ENCODE measurements around the gene HLA-DQB2. TPM values are rescaled to one million over a fixed set of nuclear protein-coding genes. Genes with fewer than 3 reads are reported as not detected.
"Not testable (repeated sequence)": the region's sequence is repeated elsewhere in the genome, so short reads cannot be mapped to it uniquely, and the experiment has no call there.

The HLA-DQB2 gene
- total and polyA plus RNA-seq, 2 of the 4 experiments (the other 2 are of a cell fraction), result not detected

DNA sequence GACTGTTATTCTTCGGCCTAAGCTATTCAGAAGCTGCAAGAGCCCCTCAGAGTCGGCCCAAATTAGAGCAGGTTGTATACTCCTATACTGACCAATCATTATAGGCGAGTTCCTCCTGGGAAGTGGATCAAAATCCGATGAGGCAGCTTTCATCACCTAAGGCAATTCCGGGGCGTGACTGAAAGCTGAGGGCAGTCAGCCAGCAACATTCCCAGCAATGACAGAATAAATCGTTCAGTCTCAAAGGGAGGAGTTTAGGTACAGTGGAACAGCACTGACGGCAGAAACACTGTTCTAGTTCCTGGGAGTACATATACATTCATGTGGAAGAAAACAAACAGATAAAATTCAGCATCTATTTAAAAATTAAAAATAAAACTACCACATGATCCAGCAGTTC lies 10.8 kb downstream of the HLA-DQB2 start:
- H4K5ac ChIP-seq (ENCODE audit: low read depth, low read length), result no peak overlapping the region
- no peaks in the 10 kb centered on the region for H4K20me1 ChIP-seq (ENCODE audit: insufficient read depth, low read length)
- in situ Hi-C loops (cut with MboI; ENCODE audit: low sequenced_read_pairs) (no loop called here), dilution Hi-C loops (cut with HindIII; ENCODE audit: low sequenced_read_pairs, unreplicated experiment) (no loop called here), intact Hi-C loops (cut with micrococcal nuclease) (loop anchor here (5.0 kb wide), 1 partner anchor 100 kb away; no protein-coding TSS in a partner anchor)
- no peak overlapping the region for H4K8ac ChIP-seq (ENCODE audit: low read depth in 2 of 2, low read length in 2 of 2)
- no peak overlapping the region for H2BK20ac ChIP-seq (ENCODE audit: low read depth, low read length)
- CTCF ChIA-PET, result no interaction called here
- no peak overlapping the region for H4K91ac ChIP-seq (ENCODE audit: insufficient read depth, low read depth, low read length)
- no peaks in the 10 kb centered on the region for H3K4me1 ChIP-seq (ENCODE audit: control insufficient read depth, insufficient read depth, low read length)
- no peak overlapping the region for H3K18ac ChIP-seq (ENCODE audit: low read depth, low read length)
- no peak overlapping the region for H2BK15ac ChIP-seq (ENCODE audit: low read depth, low read length)
- no peaks in the 10 kb centered on the region for H3K9me3 ChIP-seq (ENCODE audit: control insufficient read depth, insufficient read depth, low read length)
- no peak overlapping the region for H3K14ac ChIP-seq (replicated peaks; ENCODE audit: low read depth, low read length)
- H2AK9ac ChIP-seq (replicated peaks; ENCODE audit: low read depth, low read length, poor library complexity), result no peak overlapping the region
- H3K9ac ChIP-seq (ENCODE audit: low read depth, low read length), result no peak overlapping the region
- no peak overlapping the region for H2BK5ac ChIP-seq (ENCODE audit: low read depth, low read length, poor library complexity, severe bottlenecking)
- no peak overlapping the region for H3K56ac ChIP-seq (ENCODE audit: extremely low read depth, insufficient read depth, low read length)
- peaks cover 1% of the 10 kb centered on the region for H3K27me3 ChIP-seq (ENCODE audit: control insufficient read depth, insufficient read depth, low read length)
- H3K27ac ChIP-seq (ENCODE audit: insufficient read depth, low read length), result no peak overlapping the region
- TF ChIP-seq ELK1 (IDR thresholded peaks at IDR 0.05; ENCODE audit: borderline replicate concordance, low read depth, low read length) (no peak), CTCF (conservative IDR thresholded peaks at IDR 0.05; ENCODE audit: low read depth, low read length) (no peak)
- ATAC-seq (ENCODE audit: low read depth), result no peak
- H3K4me2 ChIP-seq (ENCODE audit: low read depth, low read length), result no peak overlapping the region
- H3K4me3 ChIP-seq (ENCODE audit: insufficient read depth, low read depth, low read length), result no peak overlapping the region
- no peak overlapping the region for H3K23ac ChIP-seq (ENCODE audit: low read depth, low read length)
- POLR2A ChIA-PET (ENCODE audit: unreplicated experiment), result no interaction called here
- no peaks in the 10 kb centered on the region for H3K9me1 ChIP-seq (ENCODE audit: insufficient read depth, low read length)
- DNase-seq, result no peak
- no TSS peak for BruUV-seq (replicated peaks)
- no CpG with 5 or more reads among the region's 8 CpGs for WGBS, 2 experiments (ENCODE audit: extremely low coverage in 2 of 2, insufficient read length in 1 of 2)
- no peak overlapping the region for H2BK120ac ChIP-seq (ENCODE audit: low read depth, low read length)
- H2AK5ac ChIP-seq (ENCODE audit: low read depth, low read length), result no peak overlapping the region
- H3K4ac ChIP-seq (ENCODE audit: low read depth, low read length), result no peak overlapping the region
- H2AFZ ChIP-seq (replicated peaks; ENCODE audit: low read length, poor library complexity), result no peak overlapping the region
- no peaks in the 10 kb centered on the region for H3K36me3 ChIP-seq (ENCODE audit: control insufficient read depth, insufficient read depth, low read length)
- no peaks in the 10 kb centered on the region for H3K79me1 ChIP-seq (ENCODE audit: low read depth in 1 of 2, low read length in 2 of 2)

DNA sequence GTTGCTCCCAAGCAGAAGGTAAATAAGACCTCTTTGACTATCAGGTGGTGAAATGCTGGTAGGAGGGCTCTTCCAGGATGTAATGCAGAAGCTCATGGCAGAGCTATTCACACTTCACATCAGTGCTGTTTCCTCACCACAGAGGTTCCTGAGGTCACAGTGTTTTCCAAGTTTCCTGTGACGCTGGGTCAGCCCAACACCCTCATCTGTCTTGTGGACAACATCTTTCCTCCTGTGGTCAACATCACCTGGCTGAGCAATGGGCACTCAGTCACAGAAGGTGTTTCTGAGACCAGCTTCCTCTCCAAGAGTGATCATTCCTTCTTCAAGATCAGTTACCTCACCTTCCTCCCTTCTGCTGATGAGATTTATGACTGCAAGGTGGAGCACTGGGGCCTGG lies 17.7 kb downstream of the HLA-DQB2 start:
- WGBS, 2 experiments (ENCODE audit: extremely low coverage in 2 of 2, insufficient read length in 1 of 2), result 29% methylated on average over 1 of the region's 1 CpG; no CpG with 5 or more reads in 1 of the 2 experiments
- H3K56ac ChIP-seq (ENCODE audit: extremely low read depth, insufficient read depth, low read length); H4K8ac ChIP-seq (ENCODE audit: low read depth in 2 of 2, low read length in 2 of 2); dilution Hi-C loops (cut with HindIII; ENCODE audit: low sequenced_read_pairs, unreplicated experiment); POLR2A ChIA-PET (ENCODE audit: unreplicated experiment); H2BK120ac ChIP-seq (ENCODE audit: low read depth, low read length); H2AK9ac ChIP-seq (replicated peaks; ENCODE audit: low read depth, low read length, poor library complexity); H3K4me1 ChIP-seq (ENCODE audit: control insufficient read depth, insufficient read depth, low read length); H3K36me3 ChIP-seq (ENCODE audit: control insufficient read depth, insufficient read depth, low read length); in situ Hi-C loops (cut with MboI; ENCODE audit: low sequenced_read_pairs); H3K4me2 ChIP-seq (ENCODE audit: low read depth, low read length); H3K4ac ChIP-seq (ENCODE audit: low read depth, low read length); H3K9me3 ChIP-seq (ENCODE audit: control insufficient read depth, insufficient read depth, low read length); H2AK5ac ChIP-seq (ENCODE audit: low read depth, low read length); H3K79me1 ChIP-seq (ENCODE audit: low read depth in 1 of 2, low read length in 2 of 2); H3K9ac ChIP-seq (ENCODE audit: low read depth, low read length); H4K5ac ChIP-seq (ENCODE audit: low read depth, low read length); BruUV-seq (replicated peaks); H4K20me1 ChIP-seq (ENCODE audit: insufficient read depth, low read length); H3K18ac ChIP-seq (ENCODE audit: low read depth, low read length); H3K27ac ChIP-seq (ENCODE audit: insufficient read depth, low read length); H3K4me3 ChIP-seq (ENCODE audit: insufficient read depth, low read depth, low read length); H2BK15ac ChIP-seq (ENCODE audit: low read depth, low read length); H2AFZ ChIP-seq (replicated peaks; ENCODE audit: low read length, poor library complexity); DNase-seq; CTCF ChIA-PET; H3K27me3 ChIP-seq (ENCODE audit: control insufficient read depth, insufficient read depth, low read length); intact Hi-C loops (cut with micrococcal nuclease); H3K9me1 ChIP-seq (ENCODE audit: insufficient read depth, low read length); H2BK20ac ChIP-seq (ENCODE audit: low read depth, low read length); H2BK5ac ChIP-seq (ENCODE audit: low read depth, low read length, poor library complexity, severe bottlenecking); H4K91ac ChIP-seq (ENCODE audit: insufficient read depth, low read depth, low read length); ATAC-seq (ENCODE audit: low read depth); H3K14ac ChIP-seq (replicated peaks; ENCODE audit: low read depth, low read length); H3K23ac ChIP-seq (ENCODE audit: low read depth, low read length): not testable (repeated sequence)
